Neural cell (in vitro differentiated cells): ENCODE measurements around the gene WDR87. TPM values are rescaled to one million over a fixed set of nuclear protein-coding genes. Genes with fewer than 3 reads are reported as not detected.

ENCODE experiments used
- H2AFZ ChIP-seq: fragments of 200-600, 300-800 bp; sonication (generic), shearing (Covaris generic); 2 replicates; pipeline ENCODE4 v1.6.0; 2014; ENCODE audit warnings: low read depth, mild to moderate bottlenecking, antibody characterized with exemption, low read length, moderate library complexity
- H3F3A ChIP-seq: fragments of 200-600 bp; shearing (Covaris generic); 2 replicates; pipeline ENCODE4 v1.6.1; 2016; ENCODE audit warnings: mild to moderate bottlenecking, moderate library complexity, mixed read lengths, antibody characterized with exemption, low read length; ENCODE audit not compliant: insufficient read depth, poor library complexity, severe bottlenecking
- H3K27ac ChIP-seq: fragments of 200-600, 300-800 bp; sonication (generic), shearing (Covaris generic); 2 replicates; pipeline ENCODE4 v1.5.1; 2014; ENCODE audit warnings: mild to moderate bottlenecking, low read length, moderate library complexity
- H3K27me3 ChIP-seq: fragments of 300-800, 200-600 bp; sonication (generic), shearing (Covaris generic); 2 replicates; pipeline ENCODE4 v1.6.0; 2014; ENCODE audit warnings: mild to moderate bottlenecking, low read depth, low read length, moderate library complexity; ENCODE audit not compliant: insufficient read depth
- H3K36me3 ChIP-seq: fragments of 300-800, 200-600 bp; sonication (generic), shearing (Covaris generic); 2 replicates; pipeline ENCODE4 v1.5.1; 2014; ENCODE audit warnings: mild to moderate bottlenecking, antibody characterized with exemption, low read length, moderate library complexity; ENCODE audit not compliant: insufficient read depth
- H3K4me2 ChIP-seq: fragments of 300-800, 200-600 bp; sonication (generic), shearing (Covaris generic); 2 replicates; pipeline ENCODE4 v1.6.0; 2014; ENCODE audit warnings: mild to moderate bottlenecking, low read length
- H3K4me3 ChIP-seq: fragments of 300-800, 200-600 bp; sonication (generic), shearing (Covaris generic); 2 replicates; pipeline ENCODE4 v1.5.1; 2014; ENCODE audit warnings: mild to moderate bottlenecking, low read length, moderate library complexity
- H3K79me2 ChIP-seq: fragments of 200-600 bp; shearing (Covaris generic); replicated peaks from 2 replicates; pipeline ENCODE4 v1.6.0; 2014; ENCODE audit warnings: mild to moderate bottlenecking, low read length, moderate library complexity; ENCODE audit not compliant: insufficient read depth
- H3K9ac ChIP-seq: fragments of 300-800, 200-600 bp; sonication (generic), shearing (Covaris generic); 2 replicates; pipeline ENCODE4 v1.6.1; 2016; ENCODE audit warnings: mild to moderate bottlenecking, low read length, mixed read lengths
- H3K9me2 ChIP-seq: fragments of 200-600 bp; shearing (Covaris generic); 2 replicates; pipeline ENCODE4 v1.6.1; 2016; ENCODE audit warnings: mild to moderate bottlenecking, low read length, mixed read lengths; ENCODE audit not compliant: insufficient read depth
- H3K9me3 ChIP-seq: fragments of 200-600, 300-800 bp; sonication (generic), shearing (Covaris generic); 2 replicates; pipeline ENCODE4 v1.6.1; 2016; ENCODE audit warnings: mild to moderate bottlenecking, mixed run types, low read length, moderate library complexity, mixed read lengths
- H4K20me1 ChIP-seq: fragments of 200-600 bp; shearing (Covaris generic); 2 replicates; pipeline ENCODE4 v1.6.1; 2016; ENCODE audit warnings: mild to moderate bottlenecking, mixed run types; ENCODE audit not compliant: insufficient read depth
- EP300 ChIP-seq: fragments of 450-650 bp; conservative IDR thresholded peaks from 2 replicates; pipeline ENCODE4 v1.6.1; 2014; ENCODE audit warnings: antibody characterized with exemption, mild to moderate bottlenecking, moderate library complexity; ENCODE audit not compliant: poor library complexity, severe bottlenecking
- EZH2 ChIP-seq: fragments of 200-600, 300-800 bp; shearing (Covaris generic), sonication (generic); IDR thresholded peaks from 2 replicates; pipeline ENCODE4 v1.6.1; 2014; ENCODE audit warnings: antibody characterized with exemption, low read length, borderline replicate concordance, mild to moderate bottlenecking; ENCODE audit not compliant: insufficient read depth, poor library complexity, severe bottlenecking
- MXI1 ChIP-seq: fragments of 450-650 bp; conservative IDR thresholded peaks from 2 replicates; pipeline ENCODE4 v1.6.1; 2014; ENCODE audit warnings: antibody characterized with exemption, mild to moderate bottlenecking; ENCODE audit not compliant: poor library complexity, severe bottlenecking
- POLR2AphosphoS5 ChIP-seq: IDR thresholded peaks from 2 replicates; pipeline ENCODE4 v1.6.1; 2012
- RAD21 ChIP-seq: fragments of 450-650 bp; conservative IDR thresholded peaks from 2 replicates; pipeline ENCODE4 v1.6.1; 2014; ENCODE audit warnings: antibody characterized with exemption, mild to moderate bottlenecking, moderate library complexity
- REST ChIP-seq: IDR thresholded peaks from 2 replicates; pipeline ENCODE4 v1.6.1; 2012; ENCODE audit warnings: borderline replicate concordance
- SMC3 ChIP-seq: fragments of 450-650 bp; conservative IDR thresholded peaks from 2 replicates; pipeline ENCODE4 v1.6.1; 2014; ENCODE audit warnings: antibody characterized with exemption, mild to moderate bottlenecking, moderate library complexity; ENCODE audit not compliant: poor library complexity
- TAF1 ChIP-seq: IDR thresholded peaks from 2 replicates; pipeline ENCODE4 v1.6.1; 2012; ENCODE audit warnings: low read depth
- polyA plus RNA-seq: library from polyadenylated mRNA; depleted of rRNA; stranded (reverse); fragments of >200 nt; gene quantifications from 2 replicates; pipeline ENCODE4 v1.2.3, GENCODE V29; 2014
- TF ChIP-seq, protein P1 (sequence below): fragments of 450-650 bp; IDR thresholded peaks from 2 replicates; pipeline ENCODE4 v1.5.1; 2014; ENCODE audit warnings: antibody characterized with exemption, mild to moderate bottlenecking, moderate library complexity; ENCODE audit not compliant: poor library complexity, severe bottlenecking

WDR87 gene
- polyA plus RNA-seq, 1 donor from 2014 or later = not detected

GRCh38 chr19:37903096-37903495 is 3.3 kb downstream of the WDR87 start:
- no peaks in the 10 kb centered on the region for H3K9me3 ChIP-seq
- H3K9me2 ChIP-seq = no peaks in the 10 kb centered on the region
- no peak overlapping the region for H2AFZ ChIP-seq
- H3K36me3 ChIP-seq = no peaks in the 10 kb centered on the region
- no peak overlapping the region for H3K4me2 ChIP-seq
- H3K27me3 ChIP-seq = no peaks in the 10 kb centered on the region
- H3K27ac ChIP-seq = no peak overlapping the region
- H3K4me3 ChIP-seq = no peak overlapping the region
- no peaks in the 10 kb centered on the region for H3F3A ChIP-seq
- no peak for TF ChIP-seq SMC3
- no peak for TF ChIP-seq MXI1
- TF ChIP-seq TAF1 = no peak
- TF ChIP-seq, protein P1, sequence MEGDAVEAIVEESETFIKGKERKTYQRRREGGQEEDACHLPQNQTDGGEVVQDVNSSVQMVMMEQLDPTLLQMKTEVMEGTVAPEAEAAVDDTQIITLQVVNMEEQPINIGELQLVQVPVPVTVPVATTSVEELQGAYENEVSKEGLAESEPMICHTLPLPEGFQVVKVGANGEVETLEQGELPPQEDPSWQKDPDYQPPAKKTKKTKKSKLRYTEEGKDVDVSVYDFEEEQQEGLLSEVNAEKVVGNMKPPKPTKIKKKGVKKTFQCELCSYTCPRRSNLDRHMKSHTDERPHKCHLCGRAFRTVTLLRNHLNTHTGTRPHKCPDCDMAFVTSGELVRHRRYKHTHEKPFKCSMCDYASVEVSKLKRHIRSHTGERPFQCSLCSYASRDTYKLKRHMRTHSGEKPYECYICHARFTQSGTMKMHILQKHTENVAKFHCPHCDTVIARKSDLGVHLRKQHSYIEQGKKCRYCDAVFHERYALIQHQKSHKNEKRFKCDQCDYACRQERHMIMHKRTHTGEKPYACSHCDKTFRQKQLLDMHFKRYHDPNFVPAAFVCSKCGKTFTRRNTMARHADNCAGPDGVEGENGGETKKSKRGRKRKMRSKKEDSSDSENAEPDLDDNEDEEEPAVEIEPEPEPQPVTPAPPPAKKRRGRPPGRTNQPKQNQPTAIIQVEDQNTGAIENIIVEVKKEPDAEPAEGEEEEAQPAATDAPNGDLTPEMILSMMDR = no peak
- no peak for TF ChIP-seq REST
- TF ChIP-seq RAD21 = no peak
- TF ChIP-seq EZH2 = no peak
- no peak for TF ChIP-seq POLR2AphosphoS5
- H3K9ac ChIP-seq = no peak overlapping the region
- H4K20me1 ChIP-seq = no peaks in the 10 kb centered on the region
- H3K79me2 ChIP-seq = peaks cover 3% of the 10 kb centered on the region

GRCh38 chr19:37902668-37903067 is 3.7 kb downstream of the WDR87 start:
- no peak overlapping the region for H2AFZ ChIP-seq
- TF ChIP-seq SMC3 = peak; percentile 83
- no peak for TF ChIP-seq EP300
- no peak for TF ChIP-seq TAF1
- TF ChIP-seq POLR2AphosphoS5 = no peak
- TF ChIP-seq, protein P1 = peak; percentile 89
- no peak for TF ChIP-seq MXI1
- TF ChIP-seq EZH2 = no peak
- TF ChIP-seq REST = no peak
- TF ChIP-seq RAD21 = peak; percentile 90
- no peak overlapping the region for H3K4me3 ChIP-seq
- no peak overlapping the region for H3K4me2 ChIP-seq
- no peaks in the 10 kb centered on the region for H3K36me3 ChIP-seq
- no peaks in the 10 kb centered on the region for H3F3A ChIP-seq
- no peak overlapping the region for H3K27ac ChIP-seq
- no peaks in the 10 kb centered on the region for H4K20me1 ChIP-seq
- H3K9me3 ChIP-seq = no peaks in the 10 kb centered on the region
- H3K9me2 ChIP-seq = no peaks in the 10 kb centered on the region
- H3K27me3 ChIP-seq = no peaks in the 10 kb centered on the region
- H3K9ac ChIP-seq = no peak overlapping the region
- H3K79me2 ChIP-seq = no peaks in the 10 kb centered on the region
